Smooth muscle cell (in vitro differentiated cells): ENCODE data around the gene USH1G. TPM values are rescaled to one million over a fixed set of nuclear protein-coding genes. Genes with fewer than 3 reads are reported as not detected.

Experiments
- DNase-seq: peaks from one replicate; lab custom pipeline; 2025; ENCODE audit not compliant: unreplicated experiment; lab: John Stamatoyannopoulos, UW
- H2AFZ ChIP-seq: fragments of 200-600 bp; sonication (generic); 2 replicates; pipeline ENCODE4 v1.6.0; 2016; ENCODE audit warnings: antibody characterized with exemption, low read depth, mild to moderate bottlenecking
- H3F3A ChIP-seq: fragments of 200-600 bp; sonication (generic); 2 replicates; pipeline ENCODE4 v1.6.0; 2017; ENCODE audit warnings: antibody characterized with exemption, low read depth
- H3K27ac ChIP-seq: fragments of 200-600 bp; sonication (generic); 2 replicates; pipeline ENCODE4 v1.5.1; 2016; ENCODE audit warnings: low read depth, mild to moderate bottlenecking
- H3K27me3 ChIP-seq: fragments of 200-600 bp; sonication (generic); 2 replicates; pipeline ENCODE4 v1.6.1; 2016; ENCODE audit warnings: low read depth, mild to moderate bottlenecking
- H3K36me3 ChIP-seq: fragments of 200-600 bp; sonication (generic); 2 replicates; pipeline ENCODE4 v1.5.1; 2016; ENCODE audit warnings: low read depth
- H3K4me1 ChIP-seq: fragments of 200-600 bp; sonication (generic); 2 replicates; pipeline ENCODE4 v1.5.1; 2016; ENCODE audit warnings: low read depth
- H3K4me2 ChIP-seq: fragments of 200-600 bp; sonication (generic); 2 replicates; pipeline ENCODE4 v1.6.0; 2016; ENCODE audit warnings: mild to moderate bottlenecking
- H3K4me3 ChIP-seq: fragments of 200-600 bp; sonication (generic); 2 replicates; pipeline ENCODE4 v1.5.1; 2016; ENCODE audit warnings: mild to moderate bottlenecking
- H3K79me2 ChIP-seq: fragments of 200-600 bp; sonication (generic); 2 replicates; pipeline ENCODE4 v1.6.0; 2016; ENCODE audit warnings: low read depth, mild to moderate bottlenecking
- H3K9ac ChIP-seq: fragments of 200-600 bp; sonication (generic); 2 replicates; pipeline ENCODE4 v1.6.0; 2016; ENCODE audit warnings: low read depth
- H3K9me3 ChIP-seq: fragments of 200-600 bp; sonication (generic); replicated peaks from 2 replicates; pipeline ENCODE4 v1.5.1; 2016; ENCODE audit warnings: low read depth
- H4K20me1 ChIP-seq: fragments of 200-600 bp; sonication (generic); 2 replicates; pipeline ENCODE4 v1.6.0; 2016; ENCODE audit warnings: low read depth
- WGBS: methylation state at CpG from one replicate; pipeline ENCODE4 v1.1.7; 2016; ENCODE audit warnings: low lambda C conversion rate; 5-methylcytosine and 5-hydroxymethylcytosine counted together
- polyA plus RNA-seq: library from polyadenylated mRNA; unstranded; fragments of >200 nt; fragmentation: Nextera tagmentation; extraction: Ambion mirVana; gene quantifications from 2 replicates; pipeline ENCODE4 v1.2.1, GENCODE V29; 2016
- total RNA-seq: library from RNA; depleted of rRNA; stranded (reverse); fragments of >200 nt; gene quantifications from 2 replicates; pipeline ENCODE4 v1.2.3, GENCODE V29; 2014
- TF ChIP-seq, protein P1 (sequence below): fragments of 200-600 bp; sonication (generic); IDR thresholded peaks from 2 replicates; pipeline ENCODE4 v1.5.1; 2017; ENCODE audit warnings: borderline replicate concordance, mild to moderate bottlenecking, antibody characterized with exemption; ENCODE audit not compliant: insufficient read depth, poor library complexity, severe bottlenecking

The USH1G gene
- total and polyA plus RNA-seq, 2 experiments from 2014 or later, result 0.32 to 0.49 TPM

DNA sequence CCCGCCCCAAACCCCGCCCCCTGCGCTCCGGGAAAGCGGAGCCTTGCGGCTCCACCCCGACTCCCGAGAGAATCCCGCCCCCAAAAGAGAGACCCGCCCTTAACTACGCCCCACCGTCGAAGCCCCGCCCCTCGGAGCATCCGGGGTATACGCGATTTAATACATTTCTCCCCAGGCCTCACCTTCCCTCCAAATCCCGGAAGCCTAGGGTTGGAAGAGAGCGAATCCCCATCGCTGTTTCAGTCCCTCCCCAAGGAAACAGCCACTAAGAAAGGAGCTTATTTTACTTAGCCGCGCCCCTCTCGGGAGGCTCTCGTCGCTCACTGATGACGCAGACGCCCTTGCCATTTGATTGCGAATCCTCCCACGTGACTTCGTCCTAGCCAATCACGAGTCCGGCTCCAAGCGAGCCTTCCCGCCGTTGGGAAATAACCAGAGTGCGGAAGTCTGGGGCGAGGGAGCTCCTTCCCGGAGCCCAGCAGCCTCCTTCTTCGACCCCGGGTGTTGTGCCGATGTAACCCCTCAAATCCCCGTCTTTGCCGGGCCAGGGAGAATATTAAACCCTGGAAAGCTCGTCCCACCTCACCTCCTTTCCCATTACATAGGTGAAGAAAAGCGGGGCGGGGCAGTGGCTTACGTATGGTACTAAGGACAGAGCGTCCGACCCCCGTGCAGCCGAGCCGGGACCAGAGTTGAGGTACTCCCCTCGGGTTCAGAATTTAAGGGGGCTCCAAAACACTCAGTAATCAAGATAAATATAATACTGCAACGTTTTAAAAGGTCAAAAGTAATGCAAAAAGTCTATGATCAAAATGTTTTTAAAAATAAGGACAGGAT, 49.8 kb downstream of the USH1G start:
- no peaks in the 10 kb centered on the region for H3K36me3 ChIP-seq
- H4K20me1 ChIP-seq, result no peaks in the 10 kb centered on the region
- H3K9ac ChIP-seq, result peak overlapping the region; percentile 95
- no peaks in the 10 kb centered on the region for H3K27me3 ChIP-seq
- TF ChIP-seq, protein P1, sequence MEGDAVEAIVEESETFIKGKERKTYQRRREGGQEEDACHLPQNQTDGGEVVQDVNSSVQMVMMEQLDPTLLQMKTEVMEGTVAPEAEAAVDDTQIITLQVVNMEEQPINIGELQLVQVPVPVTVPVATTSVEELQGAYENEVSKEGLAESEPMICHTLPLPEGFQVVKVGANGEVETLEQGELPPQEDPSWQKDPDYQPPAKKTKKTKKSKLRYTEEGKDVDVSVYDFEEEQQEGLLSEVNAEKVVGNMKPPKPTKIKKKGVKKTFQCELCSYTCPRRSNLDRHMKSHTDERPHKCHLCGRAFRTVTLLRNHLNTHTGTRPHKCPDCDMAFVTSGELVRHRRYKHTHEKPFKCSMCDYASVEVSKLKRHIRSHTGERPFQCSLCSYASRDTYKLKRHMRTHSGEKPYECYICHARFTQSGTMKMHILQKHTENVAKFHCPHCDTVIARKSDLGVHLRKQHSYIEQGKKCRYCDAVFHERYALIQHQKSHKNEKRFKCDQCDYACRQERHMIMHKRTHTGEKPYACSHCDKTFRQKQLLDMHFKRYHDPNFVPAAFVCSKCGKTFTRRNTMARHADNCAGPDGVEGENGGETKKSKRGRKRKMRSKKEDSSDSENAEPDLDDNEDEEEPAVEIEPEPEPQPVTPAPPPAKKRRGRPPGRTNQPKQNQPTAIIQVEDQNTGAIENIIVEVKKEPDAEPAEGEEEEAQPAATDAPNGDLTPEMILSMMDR, result no peak
- H2AFZ ChIP-seq, result peak overlapping the region; percentile 74
- no peaks in the 10 kb centered on the region for H3K79me2 ChIP-seq
- no peaks in the 10 kb centered on the region for H3K9me3 ChIP-seq
- H3K4me2 ChIP-seq, result peak overlapping the region; percentile 89
- under 1% methylated on average over 55 of the region's 55 CpGs for WGBS
- peak overlapping the region; percentile 84 for H3K27ac ChIP-seq
- DNase-seq, result peak; percentile 100
- peaks cover 12% of the 10 kb centered on the region for H3K4me1 ChIP-seq
- H3K4me3 ChIP-seq, result peak overlapping the region; percentile 76
- H3F3A ChIP-seq, result no peaks in the 10 kb centered on the region

DNA sequence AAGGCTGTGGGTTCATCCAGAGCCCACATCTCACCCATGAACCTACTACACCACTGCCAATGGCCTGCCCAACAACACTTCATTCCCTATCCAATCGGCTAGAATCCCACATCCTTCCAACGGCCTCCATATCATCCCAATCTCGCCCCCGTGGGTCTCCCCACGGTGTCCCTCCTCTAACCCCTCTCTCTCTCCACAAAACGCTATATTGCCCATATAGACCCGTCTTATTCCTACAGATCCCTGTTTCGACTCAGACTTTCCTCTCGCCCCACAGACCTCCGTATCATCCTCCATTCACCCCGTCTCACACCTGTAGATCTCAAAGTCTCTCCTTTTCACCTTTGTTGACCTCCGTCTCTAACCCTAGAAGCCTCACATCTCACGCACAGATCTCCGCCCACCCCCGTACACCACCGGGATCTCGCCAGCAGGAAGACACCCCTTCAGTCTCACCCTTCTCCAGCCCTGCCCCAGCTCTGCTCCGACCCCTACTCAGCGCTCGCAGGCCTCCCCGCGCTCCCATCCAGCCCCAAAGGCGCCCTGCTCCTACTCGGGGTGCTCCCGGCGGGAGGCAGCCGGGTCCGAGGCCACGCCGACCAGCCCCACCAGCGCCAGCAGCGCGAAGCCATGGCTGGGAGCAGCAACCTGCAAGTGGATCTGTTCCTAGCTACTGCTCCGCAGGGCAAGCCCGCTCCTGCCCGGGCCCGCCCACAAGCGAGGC, 50.6 kb downstream of the USH1G start, which contains the start of gene FDXR:
Gene FDXR (minus strand): TSS at position 682 of the 724 bp plus-strand sequence. CDS start 50 bp downstream, at position 632.
- peaks cover 12% of the 10 kb centered on the region for H3K4me1 ChIP-seq
- no peaks in the 10 kb centered on the region for H3K36me3 ChIP-seq
- H3K4me2 ChIP-seq, result peak within 1 kb of the TSS; percentile 93
- peak within 1 kb of the TSS; percentile 76 for H3K4me3 ChIP-seq
- TF ChIP-seq, protein P1, result no peak
- no peaks in the 10 kb centered on the region for H3F3A ChIP-seq
- H2AFZ ChIP-seq, result peak within 1 kb of the TSS; percentile 86
- no peaks in the 10 kb centered on the region for H3K9me3 ChIP-seq
- no peaks in the 10 kb centered on the region for H3K79me2 ChIP-seq
- DNase-seq, result no peak
- peak within 1 kb of the TSS; percentile 95 for H3K9ac ChIP-seq
- H4K20me1 ChIP-seq, result no peaks in the 10 kb centered on the region
- 6% methylated on average over 36 of the region's 38 CpGs for WGBS
- no peaks in the 10 kb centered on the region for H3K27me3 ChIP-seq
- H3K27ac ChIP-seq, result peak within 1 kb of the TSS; percentile 84

DNA sequence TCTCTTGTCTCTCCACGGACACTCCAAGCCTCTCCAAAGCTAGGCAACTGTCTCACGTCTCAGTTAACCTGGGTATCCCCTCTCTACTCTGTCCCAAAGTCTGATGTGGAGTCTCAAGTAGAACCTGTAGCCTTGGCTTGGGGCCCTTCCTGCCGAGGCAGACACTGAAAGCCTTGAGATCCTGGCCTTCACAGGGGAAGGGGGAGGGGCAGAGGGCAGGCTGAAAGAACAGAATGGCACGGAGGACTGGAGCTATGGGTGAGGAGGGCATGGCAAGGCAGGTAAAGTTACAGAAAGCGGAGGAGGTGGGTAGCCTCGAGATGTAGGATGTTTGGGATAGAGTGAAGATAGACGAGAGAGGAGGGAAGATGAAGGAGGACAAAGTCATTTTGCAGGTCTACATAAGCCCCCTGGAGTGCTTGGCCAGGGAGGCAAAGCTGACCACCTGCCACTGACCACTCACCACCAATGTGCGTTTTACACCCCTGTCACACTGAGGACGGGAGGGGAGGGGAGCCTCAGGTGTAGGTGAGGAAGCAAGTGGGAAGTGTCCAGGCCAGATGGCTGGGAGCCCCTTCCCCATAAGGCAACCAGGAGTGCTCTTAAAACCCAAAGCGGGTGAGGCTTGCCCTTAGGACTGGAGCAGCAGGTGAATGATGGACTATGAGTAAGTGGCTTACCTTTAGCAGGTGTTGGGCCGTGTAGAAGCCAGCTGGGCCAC, 51.5 kb downstream of the USH1G start:
- Histone ChIP-seq H2AFZ (no peak overlapping the region), H4K20me1 (no peaks in the 10 kb centered on the region), H3K9me3 (no peaks in the 10 kb centered on the region), H3K27ac (no peak overlapping the region), H3K4me3 (no peak overlapping the region), H3K9ac (no peak overlapping the region), H3F3A (no peaks in the 10 kb centered on the region), H3K4me1 (peaks cover 12% of the 10 kb centered on the region), H3K36me3 (no peaks in the 10 kb centered on the region), H3K27me3 (no peaks in the 10 kb centered on the region), H3K4me2 (peak overlapping the region; percentile 93), H3K79me2 (no peaks in the 10 kb centered on the region)
- DNase-seq, result no peak
- 84% methylated on average over 11 of the region's 11 CpGs for WGBS
- TF ChIP-seq, protein P1, result no peak
